HEK293 (cell line): ENCODE data around the gene DSG2.

Experiments
- CTCF ChIP-seq: fragments of 450-650 bp; formaldehyde crosslinking; IDR thresholded peaks from 2 replicates; pipeline ENCODE4 v1.5.1; 2016; ENCODE audit warnings: missing biosample characterization, missing genetic modification characterization
- GLI4 ChIP-seq: fragments of 450-650 bp; formaldehyde crosslinking; IDR thresholded peaks from 2 replicates; pipeline ENCODE4 v1.5.1; 2016; ENCODE audit warnings: missing biosample characterization, missing genetic modification characterization
- PBX3 ChIP-seq: sonication (generic); formaldehyde crosslinking; IDR thresholded peaks from 2 replicates; pipeline ENCODE4 v1.8.1; 2022; ENCODE audit warnings: mild to moderate bottlenecking, moderate library complexity, missing genetic modification reagents
- ZNF24 ChIP-seq: fragments of 450-650 bp; formaldehyde crosslinking; IDR thresholded peaks from 2 replicates; pipeline ENCODE4 v1.5.1; 2016; ENCODE audit warnings: missing biosample characterization, missing genetic modification characterization
- ZNF274 ChIP-seq, 2 experiments: fragments of 200-500 bp in 1 of 2; fragments of 450-650 bp in 1 of 2; sonication (Bioruptor generic) in 1 of 2; formaldehyde crosslinking in 1 of 2; IDR thresholded peaks; 2 replicates each; pipeline versions ENCODE4 v1.5.1 to v1.6.1; 2014 to 2016; ENCODE audit warnings: borderline replicate concordance in 1 of 2, inconsistent platforms in 1 of 2, low read length in 1 of 2, missing biosample characterization in 1 of 2, missing genetic modification characterization in 1 of 2
- ZNF548 ChIP-seq: fragments of 450-650 bp; formaldehyde crosslinking; IDR thresholded peaks from 2 replicates; pipeline ENCODE4 v1.5.1; 2016; ENCODE audit warnings: missing biosample characterization, missing genetic modification characterization
- ZNF621 ChIP-seq: fragments of 450-650 bp; formaldehyde crosslinking; IDR thresholded peaks from 2 replicates; pipeline ENCODE4 v1.5.1; 2017; ENCODE audit warnings: missing biosample characterization, missing genetic modification characterization
- TF ChIP-seq, protein P1 (sequence below): fragments of 450-650 bp; formaldehyde crosslinking; IDR thresholded peaks from 2 replicates; pipeline ENCODE4 v1.5.1; 2016; ENCODE audit warnings: missing biosample characterization, missing genetic modification characterization

DNA sequence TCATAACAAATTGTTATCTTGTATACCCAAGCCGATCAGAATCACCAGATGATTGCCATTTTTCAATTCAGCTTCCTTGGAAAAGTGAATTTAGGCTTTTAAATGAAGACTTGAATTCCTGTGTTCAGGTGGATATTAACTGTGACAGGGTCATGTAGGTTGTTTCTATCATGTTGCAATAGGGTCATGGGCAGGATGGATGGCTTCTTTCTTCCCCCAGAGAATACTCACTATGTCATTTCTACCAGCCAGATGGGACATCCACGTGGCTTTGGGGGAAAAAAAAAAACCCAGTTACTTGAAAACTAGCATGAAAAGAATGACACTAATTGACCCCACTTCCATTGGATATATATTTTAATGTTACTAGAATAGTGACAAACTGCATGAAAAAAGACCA lies 14.6 kb upstream of the DSG2 start:
- TF ChIP-seq, protein P1, sequence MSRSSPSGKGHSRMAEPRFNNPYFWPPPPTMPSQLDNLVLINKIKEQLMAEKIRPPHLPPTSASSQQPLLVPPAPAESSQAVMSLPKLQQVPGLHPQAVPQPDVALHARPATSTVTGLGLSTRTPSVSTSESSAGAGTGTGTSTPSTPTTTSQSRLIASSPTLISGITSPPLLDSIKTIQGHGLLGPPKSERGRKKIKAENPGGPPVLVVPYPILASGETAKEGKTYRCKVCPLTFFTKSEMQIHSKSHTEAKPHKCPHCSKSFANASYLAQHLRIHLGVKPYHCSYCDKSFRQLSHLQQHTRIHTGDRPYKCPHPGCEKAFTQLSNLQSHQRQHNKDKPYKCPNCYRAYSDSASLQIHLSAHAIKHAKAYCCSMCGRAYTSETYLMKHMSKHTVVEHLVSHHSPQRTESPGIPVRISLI (tag by site-specific recombination): no peak
- TF ChIP-seq PBX3 (CRISPR knock-in tag) (no peak), ZNF24 (tag by site-specific recombination) (no peak), ZNF274 (IDR thresholded peaks at IDR 0.05; ENCODE audit: low read length) (no peak), ZNF274 (tag by site-specific recombination; IDR thresholded peaks at IDR 0.05; ENCODE audit: borderline replicate concordance) (no peak), ZNF621 (tag by site-specific recombination) (no peak), GLI4 (no peak), CTCF (tag by site-specific recombination) (no peak), ZNF548 (tag by site-specific recombination) (no peak)
